Fibroblast of the aortic adventitia (primary cell): Measurements from ENCODE around the gene ANGEL1. TPM values are rescaled to one million over a fixed set of nuclear protein-coding genes. Genes with fewer than 3 reads are reported as not detected.

Experiments used
- DNase-seq: peaks from one replicate; pipeline ENCODE4 v3.0.0-alpha.2; 2010; ENCODE audit warnings: low read depth
- H3K4me3 ChIP-seq: 2 replicates; pipeline ENCODE4 v1.5.1; 2011; ENCODE audit warnings: low read depth, mild to moderate bottlenecking, control low read depth, low read length, moderate library complexity
- CTCF ChIP-seq: IDR thresholded peaks from 2 replicates; pipeline ENCODE4 v1.5.1; 2011; ENCODE audit warnings: mild to moderate bottlenecking, low read length, control low read depth, inconsistent platforms; ENCODE audit not compliant: insufficient read depth
- total RNA-seq: library from RNA; depleted of rRNA; stranded (reverse); fragments of >200 nt; gene quantifications from 2 replicates; pipeline ENCODE4 v1.2.3, GENCODE V29; 2012; ENCODE audit warnings: low replicate concordance

The ANGEL1 gene
- total RNA-seq, 1 donor: 5.8 TPM

- DNase-seq: no peak
- no peak for TF ChIP-seq CTCF
Measured at GRCh38 chr14:76830556-76830955, 17.9 kb upstream of the ANGEL1 start.

GRCh38 chr14:76829650-76830421 is 17.2 kb upstream of the ANGEL1 start:
- no peak for DNase-seq
- no peak for TF ChIP-seq CTCF
- no peak overlapping the region for H3K4me3 ChIP-seq

More at GRCh38 chr14:76830556-76830955, 17.9 kb upstream of the ANGEL1 start:
- no peak overlapping the region for H3K4me3 ChIP-seq

- no peak overlapping the region for H3K4me3 ChIP-seq
- TF ChIP-seq CTCF: no peak
- no peak for DNase-seq
Measured at GRCh38 chr14:76829013-76829365, 16.3 kb upstream of the ANGEL1 start.

- H3K4me3 ChIP-seq: peak overlapping the region; percentile 53
- no peak for DNase-seq
- no peak for TF ChIP-seq CTCF
Measured at GRCh38 chr14:76828339-76829012, 15.8 kb upstream of the ANGEL1 start.

GRCh38 chr14:76827696-76828296 is 15.1 kb upstream of the ANGEL1 start:
- DNase-seq: peak; percentile 36
- TF ChIP-seq CTCF: no peak
- peak overlapping the region; percentile 53 for H3K4me3 ChIP-seq

GRCh38 chr14:76826122-76826521 is 13.4 kb upstream of the ANGEL1 start, which contains the start of gene LRRC74A:
TSS of gene LRRC74A (plus strand) at chr14:76826408. CDS start at chr14:76826698, 290 bp downstream.
- no peak for DNase-seq
- H3K4me3 ChIP-seq: no peak within 1 kb of the TSS
- no peak for TF ChIP-seq CTCF
